ENCODE measurements around the gene ANLN.
"Not testable (repeated sequence)": the region's sequence is repeated elsewhere in the genome, so short reads cannot be mapped to it uniquely, and the experiment has no call there.

ANLN gene

GRCh38 chr7:36475011-36475342 lies 85.3 kb downstream of the ANLN start:
- peaks cover 10 to 13% of the 10 kb centered on the region in 2 donors for H3K9me3 Mint-ChIP-seq
- H3K4me3 Mint-ChIP-seq = no peak overlapping the region
- no peak for DNase-seq
- no peaks in the 10 kb centered on the region for H3K27me3 Mint-ChIP-seq
- no peak overlapping the region for H3K27ac Mint-ChIP-seq
- H3K4me1 Mint-ChIP-seq = peaks cover 7 to 14% of the 10 kb centered on the region in 2 donors
- ATAC-seq (replicated peaks) = no peak
- peaks cover 0 to 7% of the 10 kb centered on the region in 2 donors for H3K36me3 Mint-ChIP-seq

- DNase-seq (no peak), ATAC-seq (replicated peaks) (peak in 1 of 2 donors; percentile 60)
- Mint-ChIP-seq H3K27ac (no peak overlapping the region), H3K4me1 (peaks cover 7 to 14% of the 10 kb centered on the region in 2 donors), H3K27me3 (no peaks in the 10 kb centered on the region), H3K9me3 (peaks cover 11 to 13% of the 10 kb centered on the region in 2 donors), H3K36me3 (peaks cover 0 to 8% of the 10 kb centered on the region in 2 donors), H3K4me3 (no peak overlapping the region)
Measured at GRCh38 chr7:36475381-36475780, 85.7 kb downstream of the ANLN start.

DNA sequence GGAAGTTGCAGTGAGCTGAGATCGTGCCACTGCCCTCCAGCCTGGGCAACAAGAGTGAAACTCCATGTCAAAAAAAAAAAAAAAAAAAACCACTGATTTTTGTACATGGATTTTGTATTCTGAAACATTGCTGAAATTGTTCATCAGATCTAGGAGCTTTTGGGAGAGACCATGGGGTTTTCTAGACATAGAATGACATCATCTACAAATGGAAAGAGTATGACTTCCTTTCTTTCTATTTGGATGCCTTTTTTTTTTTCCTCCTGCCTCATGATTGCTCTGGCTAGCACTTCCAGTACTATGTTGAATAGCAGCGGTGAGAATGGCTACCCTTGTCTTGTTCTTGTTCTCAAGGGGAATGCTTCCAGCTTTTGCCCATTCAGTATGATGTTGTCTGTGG lies 89.1 kb downstream of the ANLN start:
- Mint-ChIP-seq H3K36me3 (peaks cover 0 to 8% of the 10 kb centered on the region in 2 donors), H3K27ac (no peak overlapping the region), H3K27me3 (peaks cover 0 to 6% of the 10 kb centered on the region in 2 donors), H3K4me3 (no peak overlapping the region), H3K4me1 (peaks cover 7 to 10% of the 10 kb centered on the region in 2 donors), H3K9me3 (peaks cover 11 to 13% of the 10 kb centered on the region in 2 donors)
- DNase-seq (no peak), ATAC-seq (replicated peaks) (no peak)

- H3K4me3 Mint-ChIP-seq; H3K36me3 Mint-ChIP-seq; DNase-seq; H3K4me1 Mint-ChIP-seq; ATAC-seq (replicated peaks); H3K27ac Mint-ChIP-seq: not testable (repeated sequence)
- Mint-ChIP-seq H3K27me3 (peaks cover 0 to 12% of the 10 kb centered on the region in 2 donors), H3K9me3 (peaks cover 10 to 11% of the 10 kb centered on the region in 2 donors)
Measured at GRCh38 chr7:36483853-36484252, 94.2 kb downstream of the ANLN start.

- H3K27ac Mint-ChIP-seq = no peak overlapping the region
Measured at GRCh38 chr7:36484265-36484664, 94.6 kb downstream of the ANLN start.

DNA sequence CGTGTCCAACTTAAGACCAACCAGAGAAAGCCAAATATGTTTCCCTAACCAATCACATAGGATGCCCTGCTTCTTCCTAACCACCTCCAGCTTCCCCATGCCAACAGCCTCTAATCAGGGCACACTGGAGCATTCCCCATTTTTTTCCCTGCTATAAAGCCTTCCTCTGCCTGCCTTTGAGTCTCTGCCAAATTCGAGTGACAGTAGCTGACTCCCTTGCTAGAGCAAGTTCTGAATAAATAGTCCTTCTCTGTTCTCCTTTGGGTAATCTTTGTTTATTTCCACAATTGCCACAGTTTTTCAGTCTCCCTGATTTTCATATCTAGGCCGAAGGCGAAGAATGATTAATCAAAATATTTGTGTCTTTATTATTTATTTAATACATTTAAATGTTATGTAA lies 96.7 kb downstream of the ANLN start:
- Mint-ChIP-seq H3K36me3 (no peaks in the 10 kb centered on the region), H3K4me3 (no peak overlapping the region), H3K4me1 (no peaks in the 10 kb centered on the region), H3K27ac (no peak overlapping the region), H3K9me3 (no peaks in the 10 kb centered on the region), H3K27me3 (peaks cover 0 to 18% of the 10 kb centered on the region in 2 donors)
- ATAC-seq (replicated peaks) = no peak
- no peak for DNase-seq

More at GRCh38 chr7:36484265-36484664, 94.6 kb downstream of the ANLN start:
- DNase-seq = no peak
- no peak for ATAC-seq (replicated peaks)
- Mint-ChIP-seq H3K4me1 (no peaks in the 10 kb centered on the region), H3K4me3 (no peak overlapping the region), H3K36me3 (peaks cover 0 to 6% of the 10 kb centered on the region in 2 donors), H3K9me3 (peaks cover 6 to 7% of the 10 kb centered on the region in 2 donors), H3K27me3 (peaks cover 0 to 17% of the 10 kb centered on the region in 2 donors)

GRCh38 chr7:36487756-36488336 lies 98.2 kb downstream of the ANLN start:
- Mint-ChIP-seq H3K36me3 (no peaks in the 10 kb centered on the region), H3K27me3 (peaks cover 0 to 11% of the 10 kb centered on the region in 2 donors), H3K4me1 (no peaks in the 10 kb centered on the region)

GRCh38 chr7:36488672-36489071 lies 99.0 kb downstream of the ANLN start:
- not testable (repeated sequence) for H3K4me1 Mint-ChIP-seq

More at GRCh38 chr7:36487756-36488336, 98.2 kb downstream of the ANLN start:
- ATAC-seq (replicated peaks) = peak; percentile 51 to 52
- H3K4me3 Mint-ChIP-seq = no peak overlapping the region
- H3K9me3 Mint-ChIP-seq = no peaks in the 10 kb centered on the region
- DNase-seq = peak; percentile 8
- H3K27ac Mint-ChIP-seq = no peak overlapping the region

DNA sequence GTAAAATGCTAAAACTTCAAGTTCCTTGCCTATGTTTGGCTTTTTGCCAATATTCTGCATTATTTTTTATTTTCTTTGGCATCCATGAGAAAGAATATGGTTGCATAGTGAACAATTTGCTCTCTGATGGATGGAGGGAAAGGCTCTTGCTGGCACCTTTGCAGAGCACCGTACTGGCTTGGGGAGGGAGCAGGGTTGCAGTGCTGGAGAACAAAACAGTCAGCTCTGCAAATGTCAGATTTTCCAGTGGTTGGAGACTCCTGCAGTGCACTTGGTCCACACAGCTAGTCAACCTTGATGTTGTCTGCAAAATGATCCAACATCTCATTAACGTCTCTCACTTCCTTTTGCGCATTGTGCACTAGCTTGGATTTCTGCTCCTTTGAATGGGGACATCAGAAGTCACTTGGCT lies 100.8 kb downstream of the ANLN start:
- Mint-ChIP-seq H3K27ac (no peak overlapping the region), H3K4me3 (no peak overlapping the region), H3K4me1 (no peaks in the 10 kb centered on the region), H3K36me3 (no peaks in the 10 kb centered on the region), H3K9me3 (no peaks in the 10 kb centered on the region), H3K27me3 (peaks cover 6 to 16% of the 10 kb centered on the region in 2 donors)
- DNase-seq = no peak
- ATAC-seq (replicated peaks) = no peak

More at GRCh38 chr7:36488672-36489071, 99.0 kb downstream of the ANLN start:
- DNase-seq; H3K27ac Mint-ChIP-seq; H3K36me3 Mint-ChIP-seq; H3K9me3 Mint-ChIP-seq; H3K4me3 Mint-ChIP-seq; ATAC-seq (replicated peaks): not testable (repeated sequence)
- H3K27me3 Mint-ChIP-seq = peaks cover 0 to 12% of the 10 kb centered on the region in 2 donors

DNA sequence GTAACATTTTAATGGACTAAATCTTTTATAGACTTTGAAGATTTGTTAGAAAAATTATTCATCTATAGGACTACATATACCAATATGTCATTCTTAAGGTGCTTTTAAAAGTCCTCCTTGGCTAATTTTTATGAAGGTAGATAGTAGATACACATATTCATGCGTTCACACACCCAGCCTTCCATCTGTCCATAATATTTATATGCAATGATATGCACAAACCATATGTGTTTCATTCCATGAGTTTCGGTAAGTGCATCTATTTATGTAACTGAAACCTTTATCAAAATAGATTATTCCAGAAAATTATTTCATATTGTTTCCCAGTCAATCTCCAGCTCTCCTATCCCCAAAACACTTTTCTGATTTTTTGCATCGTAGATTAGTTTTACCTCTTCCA lies 101.7 kb downstream of the ANLN start:
- DNase-seq (no peak), ATAC-seq (replicated peaks) (no peak)
- H3K27me3 Mint-ChIP-seq = peaks cover 6 to 14% of the 10 kb centered on the region in 2 donors
- H3K4me1 Mint-ChIP-seq = no peaks in the 10 kb centered on the region
- H3K36me3 Mint-ChIP-seq = no peaks in the 10 kb centered on the region
- H3K27ac Mint-ChIP-seq = no peak overlapping the region
- no peak overlapping the region for H3K4me3 Mint-ChIP-seq
- H3K9me3 Mint-ChIP-seq = no peaks in the 10 kb centered on the region

- Mint-ChIP-seq H3K27me3 (peaks cover 4 to 6% of the 10 kb centered on the region in 2 donors), H3K27ac (no peak overlapping the region), H3K36me3 (no peaks in the 10 kb centered on the region), H3K9me3 (no peaks in the 10 kb centered on the region), H3K4me1 (peaks cover 0 to 4% of the 10 kb centered on the region in 2 donors), H3K4me3 (no peak overlapping the region)
- no peak for DNase-seq
- ATAC-seq (replicated peaks) = no peak
Measured at GRCh38 chr7:36496576-36496975, 106.9 kb downstream of the ANLN start.

- H3K36me3 Mint-ChIP-seq; H3K27me3 Mint-ChIP-seq; H3K9me3 Mint-ChIP-seq; H3K4me1 Mint-ChIP-seq; ATAC-seq (replicated peaks); H3K27ac Mint-ChIP-seq; H3K4me3 Mint-ChIP-seq; DNase-seq: not testable (repeated sequence)
Measured at GRCh38 chr7:36497176-36497575, 107.5 kb downstream of the ANLN start.

DNA sequence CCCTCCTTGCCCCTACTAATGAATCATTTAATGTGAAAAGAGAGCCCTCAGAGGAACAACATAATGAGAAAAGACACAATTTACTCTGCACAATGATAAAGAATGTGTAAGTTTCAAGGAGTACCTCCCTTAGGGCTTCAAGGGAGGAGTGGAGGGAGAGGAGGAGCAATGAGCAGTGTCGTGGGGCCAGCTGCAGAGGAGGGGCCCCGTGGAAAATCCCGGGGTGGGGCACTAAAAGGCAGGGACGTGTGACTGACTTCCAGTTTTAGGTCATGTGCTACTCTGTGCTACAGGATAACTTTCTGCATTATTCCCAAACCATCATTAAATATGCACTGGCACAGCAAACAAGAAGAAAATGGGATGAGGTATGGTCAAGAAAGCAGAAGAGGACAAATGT lies 108.1 kb downstream of the ANLN start:
- H3K9me3 Mint-ChIP-seq = no peaks in the 10 kb centered on the region
- H3K36me3 Mint-ChIP-seq = no peaks in the 10 kb centered on the region
- H3K4me1 Mint-ChIP-seq = peaks cover 0 to 4% of the 10 kb centered on the region in 2 donors
- no peak overlapping the region for H3K4me3 Mint-ChIP-seq
- DNase-seq (no peak), ATAC-seq (replicated peaks) (no peak)
- peaks cover 4 to 6% of the 10 kb centered on the region in 2 donors for H3K27me3 Mint-ChIP-seq
- no peak overlapping the region for H3K27ac Mint-ChIP-seq

Measured in stimulated activated naive B cell treated with anti-CD40 and anti-IgM and Interleukin-4, amounts not matched to agents 10 μg/mL and 1 μg/mL and 100 μg/mL, for 72 hours (primary cell).